ENCODE results near the gene SNRPN.

GRCh38 chr15:24961967-24962366 is 7.2 kb downstream of the SNRPN start:
- TF ChIP-seq, protein P1, sequence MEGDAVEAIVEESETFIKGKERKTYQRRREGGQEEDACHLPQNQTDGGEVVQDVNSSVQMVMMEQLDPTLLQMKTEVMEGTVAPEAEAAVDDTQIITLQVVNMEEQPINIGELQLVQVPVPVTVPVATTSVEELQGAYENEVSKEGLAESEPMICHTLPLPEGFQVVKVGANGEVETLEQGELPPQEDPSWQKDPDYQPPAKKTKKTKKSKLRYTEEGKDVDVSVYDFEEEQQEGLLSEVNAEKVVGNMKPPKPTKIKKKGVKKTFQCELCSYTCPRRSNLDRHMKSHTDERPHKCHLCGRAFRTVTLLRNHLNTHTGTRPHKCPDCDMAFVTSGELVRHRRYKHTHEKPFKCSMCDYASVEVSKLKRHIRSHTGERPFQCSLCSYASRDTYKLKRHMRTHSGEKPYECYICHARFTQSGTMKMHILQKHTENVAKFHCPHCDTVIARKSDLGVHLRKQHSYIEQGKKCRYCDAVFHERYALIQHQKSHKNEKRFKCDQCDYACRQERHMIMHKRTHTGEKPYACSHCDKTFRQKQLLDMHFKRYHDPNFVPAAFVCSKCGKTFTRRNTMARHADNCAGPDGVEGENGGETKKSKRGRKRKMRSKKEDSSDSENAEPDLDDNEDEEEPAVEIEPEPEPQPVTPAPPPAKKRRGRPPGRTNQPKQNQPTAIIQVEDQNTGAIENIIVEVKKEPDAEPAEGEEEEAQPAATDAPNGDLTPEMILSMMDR (IDR thresholded peaks at IDR 0.05; ENCODE audit: poor library complexity) = no peak
- TF ChIP-seq EZH2 (IDR thresholded peaks at IDR 0.05; ENCODE audit: borderline replicate concordance) = no peak
